ENCODE measurements around the gene IFI27L1. TPM values are rescaled to one million over a fixed set of nuclear protein-coding genes. Genes with fewer than 3 reads are reported as not detected.

IFI27L1 gene
- total and polyA plus RNA-seq, 12 donors, result 7.7 to 47.4 (median 17.1) TPM

- intact Hi-C loops (cut with DNase I), result loop anchor here in 2 of 10 donors (2.0 kb wide), 2 partner anchors 19 to 29 kb away; partner anchors contain the start of genes DDX24 (in 2 of the 2), IFI27L1 (in 2 of the 2) and IFI27L2 (in 1 of the 2)
- peak overlapping the region in 2 of 10 donors; percentile 69 to 73 for H3K4me3 ChIP-seq
- ATAC-seq (no peak), DNase-seq (no peak)
- peak overlapping the region; percentile 86 to 97 (median 90) for H3K27ac ChIP-seq
- TF ChIP-seq CTCF (IDR thresholded peaks at IDR 0.05), result no peak
- H3K9me3 ChIP-seq, result no peaks in the 10 kb centered on the region
- no peaks in the 10 kb centered on the region for H3K27me3 ChIP-seq
- H3K36me3 ChIP-seq, result no peaks in the 10 kb centered on the region
- WGBS, 2 donors, result 92 to 93% methylated on average over 2 of the region's 2 CpGs
- H3K4me1 ChIP-seq, result peaks cover 9 to 48% (median 33%) of the 10 kb centered on the region in 9 donors
Observed at GRCh38 chr14:94109915-94110250, 28.8 kb downstream of the IFI27L1 start.

DNA sequence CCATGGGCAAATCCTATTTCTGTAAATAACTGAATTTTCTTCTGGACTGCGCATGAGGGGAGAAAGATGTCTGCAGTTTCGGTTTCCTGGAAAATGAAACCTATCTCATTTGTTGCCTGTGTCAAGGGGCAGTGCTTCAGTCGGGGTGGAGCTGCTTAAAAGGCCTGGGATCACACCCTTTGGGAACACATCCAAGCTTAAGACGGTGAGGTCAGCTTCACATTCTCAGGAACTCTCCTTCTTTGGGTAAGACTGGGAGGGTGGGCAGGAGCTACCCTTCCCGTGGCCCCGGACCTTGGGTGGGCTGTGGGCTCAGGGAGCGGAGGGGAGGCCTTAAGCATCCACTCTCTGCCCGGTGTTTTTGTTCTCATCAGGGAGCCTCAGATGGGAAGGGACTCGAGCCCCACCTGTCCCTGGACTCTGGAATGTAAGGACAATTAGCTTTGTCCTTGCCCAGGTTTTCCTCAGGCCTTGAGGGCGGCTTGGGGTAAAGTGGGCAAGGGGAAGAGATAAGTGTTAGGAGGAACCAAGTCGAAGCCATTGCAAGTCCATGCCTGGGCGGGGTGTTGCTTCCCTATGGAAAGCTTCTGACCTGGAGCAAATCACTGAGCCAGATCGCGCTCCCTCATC is 29.6 kb downstream of the IFI27L1 start, which contains the start of gene IFI27:
IFI27 (plus strand) TSS at position 185 of the 630 bp plus-strand sequence.
- H3K36me3 ChIP-seq, result peaks cover 0 to 3% (median 0%) of the 10 kb centered on the region in 9 donors
- TF ChIP-seq CTCF (IDR thresholded peaks at IDR 0.05), result no peak

GRCh38 chr14:94111276-94112095 is 30.4 kb downstream of the IFI27L1 start:
- intact Hi-C loops (cut with DNase I), result loop anchor here in 1 of 10 donors (2.0 kb wide), 2 partner anchors 17 to 31 kb away; partner anchors contain the start of genes DDX24, IFI27L1 and IFI27L2
- Histone ChIP-seq H3K4me1 (peaks cover 14 to 57% (median 43%) of the 10 kb centered on the region in 9 donors), H3K36me3 (peaks cover 0 to 10% (median 0%) of the 10 kb centered on the region in 9 donors), H3K27me3 (no peaks in the 10 kb centered on the region), H3K4me3 (peak overlapping the region; percentile 40 to 73 (median 60)), H3K27ac (peak overlapping the region; percentile 86 to 97 (median 90)), H3K9me3 (no peaks in the 10 kb centered on the region)
- ATAC-seq, result peak in 4 of 8 donors; percentile 8 to 55 (median 24)
- TF ChIP-seq CTCF (IDR thresholded peaks at IDR 0.05), result no peak
- WGBS, 2 donors, result 65 to 67% methylated on average over 20 of the region's 20 CpGs
- peak in 1 of 2 donors; percentile 41 for DNase-seq

More for the DNA sequence above, 29.6 kb downstream of the IFI27L1 start, which contains the start of gene IFI27:
- intact Hi-C loops (cut with DNase I), result loop anchor here in 1 of 10 donors (2.0 kb wide), 2 partner anchors 18 to 30 kb away; partner anchors contain the start of genes DDX24, IFI27L1 and IFI27L2
- no peaks in the 10 kb centered on the region for H3K27me3 ChIP-seq
- peak within 1 kb of the TSS; percentile 40 to 73 (median 60) for H3K4me3 ChIP-seq
- peak within 1 kb of the TSS; percentile 86 to 97 (median 90) for H3K27ac ChIP-seq
- DNase-seq (peak in 1 of 2 donors; percentile 88), ATAC-seq (peak; percentile 54 to 88 (median 78))
- no peaks in the 10 kb centered on the region for H3K9me3 ChIP-seq
- peaks cover 14 to 56% (median 41%) of the 10 kb centered on the region in 9 donors for H3K4me1 ChIP-seq
- 47 to 63% methylated on average over 14 of the region's 14 CpGs for WGBS, 2 donors

- no peaks in the 10 kb centered on the region for H3K27me3 ChIP-seq
- peaks cover 14 to 57% (median 43%) of the 10 kb centered on the region in 9 donors for H3K4me1 ChIP-seq
- H3K27ac ChIP-seq, result peak overlapping the region in 8 of 10 donors; percentile 8 to 97 (median 89)
- no peak for ATAC-seq
- DNase-seq, result no peak
- peak overlapping the region; percentile 40 to 73 (median 60) for H3K4me3 ChIP-seq
- no peaks in the 10 kb centered on the region for H3K9me3 ChIP-seq
- intact Hi-C loops (cut with DNase I), result no loop called here
- no peak for TF ChIP-seq CTCF (IDR thresholded peaks at IDR 0.05)
- 73 to 84% methylated on average over 6 of the region's 6 CpGs for WGBS, 2 donors
- peaks cover 0 to 14% (median 0%) of the 10 kb centered on the region in 9 donors for H3K36me3 ChIP-seq
Observed at GRCh38 chr14:94112513-94113063, 31.5 kb downstream of the IFI27L1 start.
